GM12878 (cell line): ENCODE results near the gene CLCN7. TPM values are rescaled to one million over a fixed set of nuclear protein-coding genes. Genes with fewer than 3 reads are reported as not detected.

Source experiments
- ATAC-seq: fragments of 200-7000 bp; cut with Tn5 transposase; 3 replicates; pipeline ENCODE4 v1.9.1; 2020; ENCODE audit warnings: mild to moderate bottlenecking, moderate library complexity
- BruUV-seq: library from RNA; stranded (reverse); fragments of 400-500 nt; replicated peaks from 2 replicates; lab custom pipeline; 2021; lab: Mats Ljungman, UMichigan
- CTCF ChIA-PET: fragments of 300-600 bp; sonication (Branson Sonifier 250); formaldehyde crosslinking; extraction: SDS; loops from one replicate; lab custom pipeline; 2021; ENCODE audit warnings: inconsistent platforms; lab: Yijun Ruan, JAX
- POLR2A ChIA-PET: fragments of 350-600 bp; formaldehyde crosslinking; extraction: SDS; loops from one replicate; lab custom pipeline; 2021; ENCODE audit warnings: inconsistent platforms; lab: Charles Lee
- RAD21 ChIA-PET: fragments of 300-600 bp; sonication (Branson Sonifier 250); formaldehyde crosslinking; loops from one replicate; lab custom pipeline; 2023; ENCODE audit warnings: antibody characterized with exemption; ENCODE audit not compliant: unreplicated experiment; lab: Charles Lee
- SMC1A ChIA-PET: fragments of 300-600 bp; sonication (Branson Sonifier 250); formaldehyde crosslinking; loops from one replicate; lab custom pipeline; 2023; ENCODE audit not compliant: unreplicated experiment, uncharacterized antibody; lab: Charles Lee
- DNase-seq: peaks from one replicate; pipeline ENCODE4 v3.0.0-alpha.2; 2011; ENCODE audit warnings: low read depth, low spot score
- FAIRE-seq: peaks from 3 replicates; lab custom pipeline; 2011; peaks lifted over from hg19 to GRCh38; lab: Jason Lieb, UNC
- H2AFZ ChIP-seq: 2 replicates; pipeline ENCODE4 v1.6.0; 2011; ENCODE audit warnings: low read depth, low read length, control low read depth; ENCODE audit not compliant: control insufficient read depth
- H3K27ac ChIP-seq: 2 replicates; pipeline ENCODE4 v1.5.1; 2011; ENCODE audit warnings: control low read depth; ENCODE audit not compliant: control insufficient read depth, insufficient read depth
- H3K27me3 ChIP-seq, 2 experiments: replicated peaks in 1 of 2; 2 replicates each; pipeline versions ENCODE4 v1.6.0 to v1.6.1; 2011; ENCODE audit warnings: low read length in 1 of 2; ENCODE audit not compliant: control insufficient read depth in 2 of 2, insufficient read depth in 2 of 2
- H3K36me3 ChIP-seq, 2 experiments: 2 replicates each; pipeline ENCODE4 v1.5.1; 2011; ENCODE audit warnings: low read length in 1 of 2; ENCODE audit not compliant: control insufficient read depth in 2 of 2, insufficient read depth in 2 of 2
- H3K4me1 ChIP-seq: 2 replicates; pipeline ENCODE4 v1.6.1; 2011; ENCODE audit warnings: mild to moderate bottlenecking, low read length, moderate library complexity, mixed read lengths; ENCODE audit not compliant: control insufficient read depth, insufficient read depth
- H3K4me2 ChIP-seq: 2 replicates; pipeline ENCODE4 v1.6.0; 2011; ENCODE audit warnings: control low read depth; ENCODE audit not compliant: control insufficient read depth, insufficient read depth
- H3K4me3 ChIP-seq: fragments of 200-600 bp; sonication (generic); 2 replicates; pipeline ENCODE4 v1.5.1; 2016
- H3K79me2 ChIP-seq: 2 replicates; pipeline ENCODE4 v1.6.0; 2011; ENCODE audit warnings: low read length; ENCODE audit not compliant: control insufficient read depth, insufficient read depth
- H3K9ac ChIP-seq: 2 replicates; pipeline ENCODE4 v1.8.0; 2011; ENCODE audit warnings: low read length, control low read depth, mixed read lengths; ENCODE audit not compliant: control insufficient read depth, insufficient read depth
- H3K9me3 ChIP-seq: replicated peaks from 3 replicates; pipeline ENCODE4 v1.5.1; 2011; ENCODE audit warnings: mild to moderate bottlenecking, low read length; ENCODE audit not compliant: control insufficient read depth, insufficient read depth
- H4K20me1 ChIP-seq: 2 replicates; pipeline ENCODE4 v1.6.0; 2011; ENCODE audit not compliant: control insufficient read depth, insufficient read depth
- HDAC6 ChIP-seq: fragments of 200-600 bp; sonication (generic); IDR thresholded peaks from one replicate; pipeline ENCODE4 v1.8.0; 2017; ENCODE audit warnings: antibody characterized with exemption; ENCODE audit not compliant: unreplicated experiment
- NR2C2 ChIP-seq: IDR thresholded peaks from 2 replicates; pipeline ENCODE4 v1.6.1; 2011; ENCODE audit warnings: borderline replicate concordance, low read depth; ENCODE audit not compliant: control insufficient read depth, insufficient read length
- TCF12 ChIP-seq: IDR thresholded peaks from 2 replicates; pipeline ENCODE4 v1.6.1; 2011; ENCODE audit warnings: low read depth, mild to moderate bottlenecking, low read length
- ZNF384 ChIP-seq: IDR thresholded peaks from 2 replicates; pipeline ENCODE4 v1.6.1; 2012; ENCODE audit warnings: low read depth, mild to moderate bottlenecking, low read length, improper control_type of control experiment, borderline replicate concordance
- WGBS: methylation state at CpG from one replicate; pipeline ENCODE4 v1.1.6; 2016; ENCODE audit warnings: low lambda C conversion rate; ENCODE audit not compliant: insufficient replicate concordance, insufficient coverage; ENCODE audit errors: missing lambda C conversion rate; 5-methylcytosine and 5-hydroxymethylcytosine counted together
- in situ Hi-C: fragments of 300-500 bp; cut with MboI; formaldehyde crosslinking; loops from 9 replicates; pipeline ENCODE4 v1.14.3; 2018; ENCODE audit warnings: mixed read lengths
- intact Hi-C: fragments of 100-400 bp; cut with micrococcal nuclease; formaldehyde crosslinking; loops from one replicate; pipeline ENCODE4 v1.14.2; 2022; ENCODE audit not compliant: unreplicated experiment
- polyA plus RNA-seq, 11 experiments: library from polyadenylated mRNA; depleted of rRNA in 4 of 11; unstranded in 6 of 11; stranded (reverse) in 5 of 11; fragments of >200 nt; fragmentation: Nextera tagmentation in 4 of 11; fragmentation: Illumina TruSeq in 1 of 11; extraction: Ambion mirVana in 4 of 11; extraction: Trizol in 1 of 11; gene quantifications; 1 replicate in 1 of 11; 2 replicates in 10 of 11; pipeline versions ENCODE4 v1.2.1 to v1.2.3, GENCODE V29; 2011 to 2016; ENCODE audit warnings: inconsistent platforms in 2 of 11, missing spikeins in 2 of 11, low read depth in 1 of 11
- total RNA-seq, 4 experiments: library from RNA; depleted of rRNA in 3 of 4; stranded (reverse); fragments of >200 nt in 3 of 4; fragmentation: Illumina TruSeq in 1 of 4; extraction: Trizol in 1 of 4; gene quantifications; 2 replicates each; pipeline versions ENCODE4 v1.2.1 to v1.2.3, GENCODE V29; 2013 to 2021
- TF ChIP-seq, protein P1 (sequence below): fragments of 450-650 bp; IDR thresholded peaks from 2 replicates; pipeline ENCODE4 v1.6.1; 2016; ENCODE audit warnings: mild to moderate bottlenecking
- TF ChIP-seq, protein P2 (sequence below): IDR thresholded peaks from 2 replicates; pipeline ENCODE4 v1.6.1; 2011; ENCODE audit warnings: low read depth, mild to moderate bottlenecking, low read length, moderate library complexity, borderline replicate concordance; ENCODE audit errors: extremely low read depth

CLCN7 gene
- total and polyA plus RNA-seq, 10 of the 15 experiments (the other 5 are each of a cell fraction or from before 2014, with no cell fraction given): 0.04 to 62.5 (median 19.9) TPM

DNA sequence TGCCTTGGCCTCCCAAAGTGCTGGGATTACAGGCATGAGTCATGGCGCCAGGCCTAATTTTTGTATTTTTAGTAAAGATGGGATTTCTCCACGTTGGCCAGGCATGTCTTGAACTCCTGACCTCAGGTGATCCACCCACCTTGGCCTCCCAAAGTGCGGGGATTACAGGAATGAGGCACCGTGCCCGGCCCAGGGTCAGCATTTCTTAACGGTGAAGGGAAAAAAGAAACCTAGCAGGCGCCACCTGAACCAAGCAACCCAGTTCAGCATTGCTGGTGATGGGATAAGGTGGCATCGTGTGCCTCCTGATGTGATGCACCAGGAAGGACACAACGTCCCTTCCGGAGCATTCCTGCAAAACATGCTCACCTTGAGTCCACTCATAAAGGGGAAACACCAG lies 2.2 kb upstream of the CLCN7 start (continued):
- TF ChIP-seq HDAC6: no peak

DNA sequence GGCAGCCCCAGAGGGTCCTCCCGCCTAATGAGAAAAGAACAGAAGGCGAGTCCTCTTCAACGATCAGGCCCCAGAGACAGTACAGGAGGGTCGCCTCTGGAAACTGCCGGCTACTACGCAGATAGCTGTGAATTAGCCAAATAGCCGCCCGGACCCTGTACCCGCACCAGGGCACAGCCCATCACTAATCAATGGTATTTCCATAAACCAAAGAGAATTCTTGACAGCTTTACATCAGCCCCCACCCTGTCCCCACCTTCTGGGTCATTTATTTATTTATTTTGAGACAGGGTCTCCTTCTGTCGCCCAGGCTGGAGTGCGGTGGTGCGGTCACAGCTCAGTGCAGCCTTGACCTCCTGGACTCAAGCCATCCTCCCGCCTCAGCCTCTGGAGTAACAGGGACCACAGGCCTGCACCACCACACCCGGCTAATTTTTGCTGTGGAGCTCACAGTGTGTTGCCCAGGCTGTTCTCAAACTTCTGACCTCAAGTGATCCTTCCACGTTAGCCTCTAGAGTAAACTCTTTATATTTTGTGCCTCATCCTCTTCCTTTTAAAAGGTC lies 805 bp upstream of the CLCN7 start:
- CTCF ChIA-PET: no interaction called here
- no peaks in the 10 kb centered on the region for H3K36me3 ChIP-seq
- no peaks in the 10 kb centered on the region for H3K9me3 ChIP-seq
- WGBS: 53% methylated on average over 15 of the region's 15 CpGs
- in situ Hi-C loops: no loop called here
- DNase-seq (no peak), FAIRE-seq (no peak), ATAC-seq (no peak)
- H2AFZ ChIP-seq: peak overlapping the region; percentile 80; the same call in 1 of the 2 replicates
- POLR2A ChIA-PET: interaction anchor here (0.5 kb wide), 1 partner anchor 41 kb away, joined by 3 read pairs; no protein-coding TSS in a partner anchor
- H3K79me2 ChIP-seq: peaks cover 36% of the 10 kb centered on the region
- no peak for TF ChIP-seq ZNF384
- TF ChIP-seq, protein P1, sequence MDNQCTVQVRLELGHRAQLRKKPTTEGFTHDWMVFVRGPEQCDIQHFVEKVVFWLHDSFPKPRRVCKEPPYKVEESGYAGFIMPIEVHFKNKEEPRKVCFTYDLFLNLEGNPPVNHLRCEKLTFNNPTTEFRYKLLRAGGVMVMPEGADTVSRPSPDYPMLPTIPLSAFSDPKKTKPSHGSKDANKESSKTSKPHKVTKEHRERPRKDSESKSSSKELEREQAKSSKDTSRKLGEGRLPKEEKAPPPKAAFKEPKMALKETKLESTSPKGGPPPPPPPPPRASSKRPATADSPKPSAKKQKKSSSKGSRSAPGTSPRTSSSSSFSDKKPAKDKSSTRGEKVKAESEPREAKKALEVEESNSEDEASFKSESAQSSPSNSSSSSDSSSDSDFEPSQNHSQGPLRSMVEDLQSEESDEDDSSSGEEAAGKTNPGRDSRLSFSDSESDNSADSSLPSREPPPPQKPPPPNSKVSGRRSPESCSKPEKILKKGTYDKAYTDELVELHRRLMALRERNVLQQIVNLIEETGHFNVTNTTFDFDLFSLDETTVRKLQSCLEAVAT: 0 out of 2 replicates have a peak, but pooled peaks have one; percentile 46
- TF ChIP-seq, protein P2, sequence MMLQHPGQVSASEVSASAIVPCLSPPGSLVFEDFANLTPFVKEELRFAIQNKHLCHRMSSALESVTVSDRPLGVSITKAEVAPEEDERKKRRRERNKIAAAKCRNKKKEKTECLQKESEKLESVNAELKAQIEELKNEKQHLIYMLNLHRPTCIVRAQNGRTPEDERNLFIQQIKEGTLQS: no peak
- TF ChIP-seq TCF12: no peak
- no peak for TF ChIP-seq NR2C2
- H3K9ac ChIP-seq: peak overlapping the region; percentile 85
- RAD21 ChIA-PET: no interaction called here
- no peaks in the 10 kb centered on the region for H4K20me1 ChIP-seq
- H3K4me3 ChIP-seq: peak overlapping the region; percentile 93
- H3K27me3 ChIP-seq: no peaks in the 10 kb centered on the region
- peak overlapping the region; percentile 97 for H3K4me2 ChIP-seq
- intact Hi-C loops: no loop called here
- SMC1A ChIA-PET: no interaction called here
- BruUV-seq: no TSS peak
- H3K4me1 ChIP-seq: peaks cover 15% of the 10 kb centered on the region
- H3K27ac ChIP-seq: peak overlapping the region; percentile 96
